ENCODE measurements around the gene TRMT2B.

DNA sequence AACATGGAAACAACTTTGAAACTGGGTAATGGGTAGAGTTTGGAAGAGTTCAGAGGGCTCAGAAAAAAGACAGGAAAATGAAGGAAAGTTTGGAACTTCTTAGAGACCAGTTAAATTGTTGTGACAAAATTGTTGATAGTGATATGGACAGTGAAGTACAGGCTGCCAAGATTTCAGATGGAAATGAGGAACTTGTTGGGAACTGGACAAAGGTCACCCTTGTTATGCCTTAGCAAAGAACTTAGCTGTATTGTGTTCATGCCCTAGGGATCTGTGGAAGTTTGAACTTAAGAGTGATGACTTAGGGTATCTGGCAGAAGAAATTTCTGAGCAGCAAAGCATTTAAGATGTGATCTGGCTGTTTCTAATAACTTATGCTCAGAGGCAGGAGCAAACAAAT is 87.5 kb downstream of the TRMT2B start:
- TF ChIP-seq, protein P1, sequence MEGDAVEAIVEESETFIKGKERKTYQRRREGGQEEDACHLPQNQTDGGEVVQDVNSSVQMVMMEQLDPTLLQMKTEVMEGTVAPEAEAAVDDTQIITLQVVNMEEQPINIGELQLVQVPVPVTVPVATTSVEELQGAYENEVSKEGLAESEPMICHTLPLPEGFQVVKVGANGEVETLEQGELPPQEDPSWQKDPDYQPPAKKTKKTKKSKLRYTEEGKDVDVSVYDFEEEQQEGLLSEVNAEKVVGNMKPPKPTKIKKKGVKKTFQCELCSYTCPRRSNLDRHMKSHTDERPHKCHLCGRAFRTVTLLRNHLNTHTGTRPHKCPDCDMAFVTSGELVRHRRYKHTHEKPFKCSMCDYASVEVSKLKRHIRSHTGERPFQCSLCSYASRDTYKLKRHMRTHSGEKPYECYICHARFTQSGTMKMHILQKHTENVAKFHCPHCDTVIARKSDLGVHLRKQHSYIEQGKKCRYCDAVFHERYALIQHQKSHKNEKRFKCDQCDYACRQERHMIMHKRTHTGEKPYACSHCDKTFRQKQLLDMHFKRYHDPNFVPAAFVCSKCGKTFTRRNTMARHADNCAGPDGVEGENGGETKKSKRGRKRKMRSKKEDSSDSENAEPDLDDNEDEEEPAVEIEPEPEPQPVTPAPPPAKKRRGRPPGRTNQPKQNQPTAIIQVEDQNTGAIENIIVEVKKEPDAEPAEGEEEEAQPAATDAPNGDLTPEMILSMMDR (conservative IDR thresholded peaks at IDR 0.05 in 1 of 2, IDR thresholded peaks at IDR 0.05 in 1 of 2; ENCODE audit: extremely low read depth in 1 of 2, insufficient read depth in 1 of 2, low read depth in 1 of 2, low read length in 2 of 2): no peak
- TF ChIP-seq EZH2 (IDR thresholded peaks at IDR 0.05; ENCODE audit: borderline replicate concordance, low read length): no peak

Measured in mammary epithelial cell (primary cell).